NOMO-1 treated with DMSO at 0.1 percent for 48 hours (cell line): ENCODE data around the gene FGFRL1.

Experiments
- DNase-seq: peaks from one replicate; lab custom pipeline; 2025; ENCODE audit not compliant: unreplicated experiment; lab: John Stamatoyannopoulos, UW

The FGFRL1 gene

GRCh38 chr4:1004557-1005485 lies 6.6 kb upstream of the FGFRL1 start:
- DNase-seq: no peak

GRCh38 chr4:1006856-1007255 lies 4.6 kb upstream of the FGFRL1 start:
- DNase-seq: no peak

GRCh38 chr4:1008840-1009541 lies 2.4 kb upstream of the FGFRL1 start:
- DNase-seq: no peak

GRCh38 chr4:1009542-1010394 lies 1.7 kb upstream of the FGFRL1 start:
- DNase-seq: peak; percentile 38

GRCh38 chr4:1010395-1011021 lies 918 bp upstream of the FGFRL1 start:
- peak; percentile 92 for DNase-seq

GRCh38 chr4:1011666-1012033 lies 224 bp downstream of the FGFRL1 start:
- DNase-seq: no peak

- DNase-seq: no peak
Observed at GRCh38 chr4:1012034-1012739, 761 bp downstream of the FGFRL1 start.

- DNase-seq: no peak
Observed at GRCh38 chr4:1013225-1014073, 2.0 kb downstream of the FGFRL1 start.

- DNase-seq: no peak
Observed at GRCh38 chr4:1014291-1015167, 3.1 kb downstream of the FGFRL1 start.

GRCh38 chr4:1015179-1015578 lies 3.8 kb downstream of the FGFRL1 start:
- DNase-seq: no peak

- no peak for DNase-seq
Observed at GRCh38 chr4:1015746-1016145, 4.3 kb downstream of the FGFRL1 start.

GRCh38 chr4:1017211-1017610 lies 5.8 kb downstream of the FGFRL1 start:
- no peak for DNase-seq

GRCh38 chr4:1017706-1018105 lies 6.3 kb downstream of the FGFRL1 start:
- no peak for DNase-seq

- DNase-seq: no peak
Observed at GRCh38 chr4:1018147-1019020, 7.0 kb downstream of the FGFRL1 start.

GRCh38 chr4:1019320-1019719 lies 7.9 kb downstream of the FGFRL1 start:
- no peak for DNase-seq

- no peak for DNase-seq
Observed at GRCh38 chr4:1019729-1020470, 8.5 kb downstream of the FGFRL1 start.
